Fibroblast of villous mesenchyme (primary cell): ENCODE measurements around the gene TRAF4. TPM values are rescaled to one million over a fixed set of nuclear protein-coding genes. Genes with fewer than 3 reads are reported as not detected.
A peak's percentile ranks its signal among the peaks of the same experiment; 100 is the strongest.
"Not testable (repeated sequence)": the region's sequence is repeated elsewhere in the genome, so short reads cannot be mapped to it uniquely, and the experiment has no call there.

Source experiments
- DNase-seq: peaks from one replicate; pipeline ENCODE4 v3.0.0-alpha.2; 2010; ENCODE audit warnings: low read depth
- H3K4me3 ChIP-seq: 2 replicates; pipeline ENCODE4 v1.5.1; 2011; ENCODE audit warnings: low read depth, mild to moderate bottlenecking, low read length
- CTCF ChIP-seq: IDR thresholded peaks from 2 replicates; pipeline ENCODE4 v1.5.1; 2012; ENCODE audit warnings: low read depth, mild to moderate bottlenecking, low read length; ENCODE audit not compliant: insufficient read depth
- total RNA-seq: library from RNA; depleted of rRNA; stranded (reverse); fragments of >200 nt; gene quantifications from 2 replicates; pipeline ENCODE4 v1.2.3, GENCODE V29; 2012

Gene TRAF4
- total RNA-seq, 1 donor = 64.8 TPM

GRCh38 chr17:28715217-28715616 lies 28.6 kb upstream of the TRAF4 start:
- DNase-seq = no peak

GRCh38 chr17:28716740-28717577 lies 26.9 kb upstream of the TRAF4 start:
- TF ChIP-seq CTCF = no peak
- peak overlapping the region; percentile 97 for H3K4me3 ChIP-seq
- peak; percentile 48 for DNase-seq

More at GRCh38 chr17:28715217-28715616, 28.6 kb upstream of the TRAF4 start:
- TF ChIP-seq CTCF = no peak
- H3K4me3 ChIP-seq = no peak overlapping the region

GRCh38 chr17:28717578-28718332 lies 26.1 kb upstream of the TRAF4 start, which contains the start of gene RAB34:
RAB34 (minus strand) TSS chr17:28717868; CDS start chr17:28717266, 602 bp downstream.
- TF ChIP-seq CTCF = peak; percentile 33
- peak; percentile 94 for DNase-seq
- H3K4me3 ChIP-seq = peak within 1 kb of the TSS; percentile 97

- peak overlapping the region; percentile 97 for H3K4me3 ChIP-seq
- no peak for TF ChIP-seq CTCF
- DNase-seq = no peak
Measured at GRCh38 chr17:28718333-28719020, 25.3 kb upstream of the TRAF4 start.

GRCh38 chr17:28719021-28719433 lies 24.8 kb upstream of the TRAF4 start:
- peak overlapping the region; percentile 97 for H3K4me3 ChIP-seq
- no peak for TF ChIP-seq CTCF
- no peak for DNase-seq

- H3K4me3 ChIP-seq = peak overlapping the region; percentile 97
- peak; percentile 17 for TF ChIP-seq CTCF
- DNase-seq = no peak
Measured at GRCh38 chr17:28720247-28720996, 23.4 kb upstream of the TRAF4 start.

GRCh38 chr17:28720997-28721329 lies 22.8 kb upstream of the TRAF4 start:
- not testable (repeated sequence) for DNase-seq
- peak overlapping the region; percentile 97 for H3K4me3 ChIP-seq
